IMR-90 (cell line): ENCODE measurements around the gene TBC1D16. TPM values are rescaled to one million over a fixed set of nuclear protein-coding genes. Genes with fewer than 3 reads are reported as not detected.
A peak's percentile ranks its signal among the peaks of the same experiment; 100 is the strongest.

Source experiments
- ATAC-seq: fragments of 200-7000 bp; cut with Tn5 transposase; 2 replicates; pipeline ENCODE4 v1.9.1; 2020; ENCODE audit warnings: low read depth, mild to moderate bottlenecking, moderate library complexity
- BruUV-seq: library from RNA; stranded (reverse); fragments of 400-500 nt; replicated peaks from 2 replicates; lab custom pipeline; 2021; lab: Mats Ljungman, UMichigan
- CTCF ChIA-PET: fragments of 300-600 bp; formaldehyde crosslinking; extraction: SDS; loops from one replicate; lab custom pipeline; 2021; ENCODE audit warnings: antibody characterized with exemption; lab: Yijun Ruan, JAX
- POLR2A ChIA-PET: fragments of 300-600 bp; sonication (Branson Sonifier 250); formaldehyde crosslinking; loops from one replicate; lab custom pipeline; 2022; ENCODE audit warnings: antibody characterized with exemption; ENCODE audit not compliant: unreplicated experiment; lab: Charles Lee
- DNase-seq: peaks from one replicate; pipeline ENCODE4 v3.0.0; 2013
- H2AFZ ChIP-seq: replicated peaks from 2 replicates; pipeline ENCODE3; 2013; ENCODE audit warnings: low read length, mild to moderate bottlenecking; ENCODE audit not compliant: poor library complexity
- H2AK5ac ChIP-seq: 2 replicates; pipeline ENCODE4 v1.6.1; 2013; ENCODE audit warnings: low read depth, low read length, inconsistent platforms
- H2AK9ac ChIP-seq: replicated peaks from 2 replicates; pipeline ENCODE3; 2013; ENCODE audit warnings: mild to moderate bottlenecking, low read depth, low read length, moderate library complexity; ENCODE audit not compliant: poor library complexity
- H2BK120ac ChIP-seq: 2 replicates; pipeline ENCODE4 v1.6.1; 2013; ENCODE audit warnings: low read depth, low read length, inconsistent platforms
- H2BK15ac ChIP-seq: 3 replicates; pipeline ENCODE4 v1.6.1; 2013; ENCODE audit warnings: low read depth, low read length, inconsistent platforms
- H2BK20ac ChIP-seq: 2 replicates; pipeline ENCODE4 v1.6.1; 2013; ENCODE audit warnings: low read depth, mild to moderate bottlenecking, inconsistent platforms, low read length, moderate library complexity
- H2BK5ac ChIP-seq: 2 replicates; pipeline ENCODE4 v1.6.1; 2013; ENCODE audit warnings: mild to moderate bottlenecking, low read depth, low read length, inconsistent platforms; ENCODE audit not compliant: poor library complexity, severe bottlenecking
- H3K14ac ChIP-seq: replicated peaks from 2 replicates; pipeline ENCODE4 v1.6.1; 2013; ENCODE audit warnings: low read depth, low read length, inconsistent platforms
- H3K18ac ChIP-seq: 2 replicates; pipeline ENCODE4 v1.6.1; 2013; ENCODE audit warnings: low read depth, low read length, control low read depth
- H3K23ac ChIP-seq: 2 replicates; pipeline ENCODE4 v1.6.1; 2013; ENCODE audit warnings: low read depth, low read length, inconsistent platforms
- H3K27ac ChIP-seq: 2 replicates; pipeline ENCODE4 v1.5.1; 2013; ENCODE audit warnings: mild to moderate bottlenecking, control low read depth, low read length; ENCODE audit not compliant: insufficient read depth
- H3K27me3 ChIP-seq: 2 replicates; pipeline ENCODE4 v1.6.1; 2013; ENCODE audit warnings: low read length; ENCODE audit not compliant: control insufficient read depth, insufficient read depth
- H3K36me3 ChIP-seq: 2 replicates; pipeline ENCODE4 v1.6.1; 2013; ENCODE audit warnings: low read length, mixed read lengths; ENCODE audit not compliant: control insufficient read depth, insufficient read depth
- H3K4ac ChIP-seq: 2 replicates; pipeline ENCODE4 v1.6.1; 2013; ENCODE audit warnings: low read depth, low read length, inconsistent platforms
- H3K4me1 ChIP-seq: 2 replicates; pipeline ENCODE4 v1.6.1; 2013; ENCODE audit warnings: low read length, mixed read lengths; ENCODE audit not compliant: control insufficient read depth, insufficient read depth
- H3K4me2 ChIP-seq: 2 replicates; pipeline ENCODE4 v1.6.1; 2013; ENCODE audit warnings: low read depth, mild to moderate bottlenecking, control low read depth, low read length, moderate library complexity
- H3K4me3 ChIP-seq: 2 replicates; pipeline ENCODE4 v1.5.1; 2013; ENCODE audit warnings: low read depth, mild to moderate bottlenecking, control low read depth, low read length, moderate library complexity; ENCODE audit not compliant: insufficient read depth
- H3K56ac ChIP-seq: 2 replicates; pipeline ENCODE4 v1.6.1; 2013; ENCODE audit warnings: low read length, inconsistent platforms; ENCODE audit not compliant: insufficient read depth; ENCODE audit errors: extremely low read depth
- H3K79me1 ChIP-seq, 2 experiments: 2 replicates each; pipeline ENCODE4 v1.6.1; 2013; ENCODE audit warnings: low read length in 2 of 2, inconsistent platforms in 1 of 2, low read depth in 1 of 2
- H3K9ac ChIP-seq: 2 replicates; pipeline ENCODE4 v1.6.1; 2013; ENCODE audit warnings: low read depth, low read length, control low read depth
- H3K9me1 ChIP-seq: 2 replicates; pipeline ENCODE4 v1.6.1; 2013; ENCODE audit warnings: low read length, inconsistent platforms; ENCODE audit not compliant: insufficient read depth
- H3K9me3 ChIP-seq: 2 replicates; pipeline ENCODE4 v1.6.1; 2013; ENCODE audit warnings: low read length; ENCODE audit not compliant: control insufficient read depth, insufficient read depth
- H4K20me1 ChIP-seq: 2 replicates; pipeline ENCODE4 v1.6.1; 2013; ENCODE audit warnings: low read length, inconsistent platforms; ENCODE audit not compliant: insufficient read depth
- H4K5ac ChIP-seq: 2 replicates; pipeline ENCODE4 v1.6.1; 2013; ENCODE audit warnings: mild to moderate bottlenecking, low read depth, low read length, control low read depth
- H4K8ac ChIP-seq, 2 experiments: 2 replicates each; pipeline ENCODE4 v1.6.1; 2013; ENCODE audit warnings: low read depth in 2 of 2, low read length in 2 of 2, control low read depth in 1 of 2, inconsistent platforms in 1 of 2
- H4K91ac ChIP-seq: 2 replicates; pipeline ENCODE4 v1.6.1; 2013; ENCODE audit warnings: low read depth, low read length, inconsistent platforms; ENCODE audit not compliant: insufficient read depth
- BHLHE40 ChIP-seq: fragments of 150-350 bp; IDR thresholded peaks from 2 replicates; pipeline ENCODE4 v1.6.1; 2016; ENCODE audit warnings: mild to moderate bottlenecking, low read depth, low read length
- CEBPB ChIP-seq: IDR thresholded peaks from 2 replicates; pipeline ENCODE4 v1.6.1; 2012; ENCODE audit warnings: low read depth, low read length, improper control_type of control experiment
- CHD1 ChIP-seq: IDR thresholded peaks from 2 replicates; pipeline ENCODE4 v1.6.1; 2012; ENCODE audit warnings: low read depth, low read length, improper control_type of control experiment
- FOS ChIP-seq: fragments of 150-350 bp; IDR thresholded peaks from 2 replicates; pipeline ENCODE4 v1.6.1; 2016; ENCODE audit warnings: low read depth, low read length
- MAFK ChIP-seq: IDR thresholded peaks from 2 replicates; pipeline ENCODE4 v1.6.1; 2012; ENCODE audit warnings: low read depth, low read length, improper control_type of control experiment
- MAZ ChIP-seq: IDR thresholded peaks from 2 replicates; pipeline ENCODE4 v1.6.1; 2012; ENCODE audit warnings: low read depth, mild to moderate bottlenecking, low read length, improper control_type of control experiment, moderate library complexity, borderline replicate concordance
- MXI1 ChIP-seq: IDR thresholded peaks from 2 replicates; pipeline ENCODE4 v1.6.1; 2012; ENCODE audit warnings: low read depth, mild to moderate bottlenecking, low read length, moderate library complexity, borderline replicate concordance
- NFE2L2 ChIP-seq: fragments of 150-350 bp; IDR thresholded peaks from 2 replicates; pipeline ENCODE4 v1.6.1; 2016; ENCODE audit warnings: low read depth, mild to moderate bottlenecking, low read length
- POLR2A ChIP-seq: IDR thresholded peaks from 2 replicates; pipeline ENCODE4 v1.6.1; 2012; ENCODE audit warnings: mild to moderate bottlenecking, low read depth, low read length
- RAD21 ChIP-seq: IDR thresholded peaks from 2 replicates; pipeline ENCODE4 v1.6.1; 2012; ENCODE audit warnings: low read length, improper control_type of control experiment
- RCOR1 ChIP-seq: IDR thresholded peaks from 2 replicates; pipeline ENCODE4 v1.6.1; 2012; ENCODE audit warnings: mild to moderate bottlenecking, low read length, improper control_type of control experiment; ENCODE audit not compliant: insufficient replicate concordance
- RFX5 ChIP-seq: IDR thresholded peaks from 2 replicates; pipeline ENCODE4 v1.8.0; 2012; ENCODE audit warnings: low read depth, mild to moderate bottlenecking, low read length, moderate library complexity
- WGBS, 2 experiments: methylation state at CpG; one replicate each; pipeline versions ENCODE4 v1.1.5 to v1.1.7; 2013; ENCODE audit warnings: missing lambda C conversion rate in 2 of 2; ENCODE audit not compliant: insufficient read length in 1 of 2; ENCODE audit errors: extremely low coverage in 2 of 2; 5-methylcytosine and 5-hydroxymethylcytosine counted together
- dilution Hi-C: fragments of 300-500 bp; cut with HindIII; formaldehyde crosslinking; loops from one replicate; pipeline ENCODE4 v1.14.3; 2018; ENCODE audit warnings: low sequenced_read_pairs; ENCODE audit not compliant: unreplicated experiment
- in situ Hi-C: fragments of 300-500 bp; cut with MboI; formaldehyde crosslinking; loops from 3 replicates; pipeline ENCODE4 v1.14.3; 2019; ENCODE audit warnings: low sequenced_read_pairs, inconsistent platforms, mixed read lengths
- intact Hi-C: fragments of 100-400 bp; cut with micrococcal nuclease; formaldehyde crosslinking; loops from 2 replicates; pipeline ENCODE4 v1.10.0; 2022
- polyA plus RNA-seq, 3 experiments: library from polyadenylated mRNA; depleted of rRNA; stranded (reverse); fragments of >200 nt; gene quantifications; 2 replicates each; pipeline ENCODE4 v1.2.3, GENCODE V29; 2012; ENCODE audit warnings: low replicate concordance in 1 of 3
- total RNA-seq: library from RNA; depleted of rRNA; stranded (reverse); fragments of >200 nt; gene quantifications from 2 replicates; pipeline ENCODE4 v1.2.3, GENCODE V29; 2012
- TF ChIP-seq, protein P1 (sequence below): fragments of 150-350 bp; IDR thresholded peaks from 2 replicates; pipeline ENCODE4 v1.6.1; 2016; ENCODE audit warnings: low read depth, mild to moderate bottlenecking, low read length, moderate library complexity, borderline replicate concordance

TBC1D16 gene
- total and polyA plus RNA-seq, 2 of the 4 experiments (the other 2 are of a cell fraction), result 10.1 to 16.7 TPM

DNA sequence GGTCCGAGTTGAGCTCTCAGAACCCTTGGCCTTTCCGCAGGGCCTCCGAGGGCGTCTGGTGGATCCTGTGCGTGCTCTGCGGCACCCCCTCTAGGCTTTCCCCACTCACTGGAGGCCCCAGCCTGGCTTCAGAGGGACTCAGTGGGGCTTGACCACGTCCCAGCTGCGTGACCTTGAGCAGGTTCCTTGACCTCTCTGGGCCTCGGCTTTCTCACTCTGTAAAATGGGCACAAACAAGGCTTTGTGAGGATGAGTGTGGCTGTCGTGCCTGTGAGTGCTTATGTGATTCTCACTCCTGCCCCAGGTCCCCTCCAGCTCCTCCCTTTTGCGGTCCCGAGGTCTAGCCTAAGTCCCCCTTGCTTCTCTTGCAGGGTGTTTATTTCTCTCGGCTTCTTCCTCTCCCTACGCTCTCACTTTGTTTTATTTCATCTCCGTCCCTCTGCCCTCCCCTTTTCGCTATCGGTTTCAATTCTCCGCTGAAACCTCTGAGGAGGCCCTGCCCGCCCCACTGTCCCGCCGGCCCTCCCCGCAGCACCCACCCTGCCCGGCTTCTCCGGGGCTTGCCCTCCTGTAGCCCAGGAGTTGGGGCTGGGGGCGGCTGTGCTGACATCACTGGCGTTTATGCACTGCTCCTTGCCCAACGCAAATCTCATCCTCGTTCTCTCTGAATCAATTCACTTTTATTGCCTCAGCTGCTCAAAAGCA, 114.1 kb downstream of the TBC1D16 start:
- Histone ChIP-seq H3K4me3 (no peak overlapping the region; the same call in 1 of the 2 replicates), H3K4ac (no peak overlapping the region)
- intact Hi-C loops, result no loop called here

More for the DNA sequence above, 114.1 kb downstream of the TBC1D16 start:
- Histone ChIP-seq H3K27ac (no peak overlapping the region), H3K9me1 (no peaks in the 10 kb centered on the region), H3K23ac (no peak overlapping the region), H2BK5ac (no peak overlapping the region), H2AFZ (peak overlapping the region; percentile 53), H4K5ac (no peak overlapping the region), H3K9me3 (no peaks in the 10 kb centered on the region), H2AK5ac (no peak overlapping the region), H3K4me2 (peak overlapping the region; percentile 35; the same call in 1 of the 2 replicates), H3K56ac (no peak overlapping the region), H3K9ac (no peak overlapping the region), H2BK120ac (no peak overlapping the region), H3K4me1 (no peaks in the 10 kb centered on the region; the same call in 1 of the 2 replicates), H4K8ac (no peak overlapping the region), H2AK9ac (no peak overlapping the region), H2BK20ac (no peak overlapping the region), H3K14ac (no peak overlapping the region), H3K79me1 (no peaks in the 10 kb centered on the region), H3K36me3 (no peaks in the 10 kb centered on the region), H3K18ac (no peak overlapping the region), H3K27me3 (peaks cover 60% of the 10 kb centered on the region), H4K20me1 (no peaks in the 10 kb centered on the region), H2BK15ac (no peak overlapping the region), H4K91ac (no peak overlapping the region)
- dilution Hi-C loops, result no loop called here
- no peak for TF ChIP-seq CHD1
- TF ChIP-seq MAFK, result no peak
- TF ChIP-seq, protein P1, sequence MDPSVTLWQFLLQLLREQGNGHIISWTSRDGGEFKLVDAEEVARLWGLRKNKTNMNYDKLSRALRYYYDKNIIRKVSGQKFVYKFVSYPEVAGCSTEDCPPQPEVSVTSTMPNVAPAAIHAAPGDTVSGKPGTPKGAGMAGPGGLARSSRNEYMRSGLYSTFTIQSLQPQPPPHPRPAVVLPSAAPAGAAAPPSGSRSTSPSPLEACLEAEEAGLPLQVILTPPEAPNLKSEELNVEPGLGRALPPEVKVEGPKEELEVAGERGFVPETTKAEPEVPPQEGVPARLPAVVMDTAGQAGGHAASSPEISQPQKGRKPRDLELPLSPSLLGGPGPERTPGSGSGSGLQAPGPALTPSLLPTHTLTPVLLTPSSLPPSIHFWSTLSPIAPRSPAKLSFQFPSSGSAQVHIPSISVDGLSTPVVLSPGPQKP, result no peak
- no peak for TF ChIP-seq FOS
- no peak for TF ChIP-seq RFX5
- no peak for TF ChIP-seq CEBPB
- no peak for TF ChIP-seq MAZ
- TF ChIP-seq RCOR1, result no peak
- no peak for TF ChIP-seq BHLHE40
- TF ChIP-seq NFE2L2, result no peak
- TF ChIP-seq POLR2A, result no peak
- no peak for TF ChIP-seq MXI1
- TF ChIP-seq RAD21, result no peak
- 12% methylated on average over 7 of the region's 28 CpGs; no CpG with 5 or more reads in 1 of the 2 experiments for WGBS, 2 experiments
- ChIA-PET POLR2A (no interaction called here), CTCF (no interaction called here)
- BruUV-seq, result no TSS peak
- in situ Hi-C loops, result no loop called here
- DNase-seq, result no peak
- no peak for ATAC-seq
